Thoracic aorta (tissue), 2 donors: Measurements from ENCODE around the gene PRKN. TPM values are rescaled to one million over a fixed set of nuclear protein-coding genes. Genes with fewer than 3 reads are reported as not detected.

Experiments
- ATAC-seq: fragments of 150-250 bp; one replicate; pipeline ENCODE4 v1.8.0; 2017; ENCODE audit warnings: low read depth; ENCODE audit not compliant: insufficient number of reproducible peaks, low FRiP score
- DNase-seq: peaks from one replicate; pipeline ENCODE4 v3.0.0-alpha.2; 2020; ENCODE audit warnings: low spot score
- H3K27ac ChIP-seq, 2 donors: fragments of 200-600 bp; sonication (generic); 1 replicate in 1 of 2; 2 replicates in 1 of 2; pipeline ENCODE4 v1.5.1; 2016; ENCODE audit warnings: mild to moderate bottlenecking in 2 of 2, moderate library complexity in 2 of 2
- H3K27me3 ChIP-seq: fragments of 200-600 bp; sonication (generic); replicated peaks from 2 replicates; pipeline ENCODE4 v1.6.0; 2016; ENCODE audit warnings: mild to moderate bottlenecking; ENCODE audit not compliant: insufficient read depth
- H3K36me3 ChIP-seq: fragments of 200-600 bp; sonication (generic); one replicate; pipeline ENCODE4 v1.5.1; 2016
- H3K4me1 ChIP-seq, 2 donors: fragments of 200-600 bp; sonication (generic); 1 replicate in 1 of 2; 2 replicates in 1 of 2; pipeline versions ENCODE4 v1.5.1 to v1.6.0; 2016; ENCODE audit warnings: low read depth in 2 of 2, mild to moderate bottlenecking in 1 of 2; ENCODE audit not compliant: control insufficient read depth in 1 of 2
- H3K4me3 ChIP-seq: fragments of 200-600 bp; sonication (generic); 2 replicates; pipeline ENCODE4 v1.5.1; 2016; ENCODE audit warnings: mild to moderate bottlenecking
- H3K9me3 ChIP-seq: fragments of 200-600 bp; sonication (generic); 2 replicates; pipeline ENCODE4 v1.5.1; 2016
- CTCF ChIP-seq: fragments of 200-600 bp; sonication (generic); IDR thresholded peaks from one replicate; pipeline ENCODE4 v1.5.1; 2019; ENCODE audit warnings: antibody characterized with exemption
- total RNA-seq, 2 donors: library from RNA; depleted of rRNA; stranded (reverse); fragments of >200 nt; gene quantifications; one replicate each; pipeline versions ENCODE4 v1.1.0 to v1.2.3, GENCODE V29; 2016

PRKN gene
- total RNA-seq, 2 donors from 2014 or later, result 10.4 to 23.8 TPM

DNA sequence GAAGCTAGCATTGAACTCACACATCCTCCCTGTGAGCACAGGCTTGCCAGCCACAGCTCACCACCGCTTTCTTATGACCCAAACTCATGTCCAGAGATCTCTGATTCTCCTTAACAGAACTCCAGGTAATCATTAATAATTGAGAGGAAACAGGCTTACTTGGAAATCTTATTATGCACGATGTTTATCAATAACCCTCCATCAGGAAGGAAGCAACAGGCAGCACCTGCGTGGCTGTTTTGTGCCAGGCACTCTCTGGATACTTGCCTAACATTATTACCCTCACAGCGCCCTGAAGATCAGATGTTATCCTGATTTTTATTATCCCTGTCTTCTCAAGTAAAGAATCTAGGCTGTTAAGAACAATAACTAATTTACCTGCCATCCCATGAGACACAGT is 306.6 kb downstream of the PRKN start:
- H3K36me3 ChIP-seq, result no peaks in the 10 kb centered on the region
- no peaks in the 10 kb centered on the region for H3K4me1 ChIP-seq
- ATAC-seq, result no peak
- DNase-seq, result no peak
- no peak overlapping the region for H3K4me3 ChIP-seq
- H3K27me3 ChIP-seq, result no peaks in the 10 kb centered on the region
- H3K27ac ChIP-seq, result no peak overlapping the region
- no peak for TF ChIP-seq CTCF
- no peaks in the 10 kb centered on the region for H3K9me3 ChIP-seq

DNA sequence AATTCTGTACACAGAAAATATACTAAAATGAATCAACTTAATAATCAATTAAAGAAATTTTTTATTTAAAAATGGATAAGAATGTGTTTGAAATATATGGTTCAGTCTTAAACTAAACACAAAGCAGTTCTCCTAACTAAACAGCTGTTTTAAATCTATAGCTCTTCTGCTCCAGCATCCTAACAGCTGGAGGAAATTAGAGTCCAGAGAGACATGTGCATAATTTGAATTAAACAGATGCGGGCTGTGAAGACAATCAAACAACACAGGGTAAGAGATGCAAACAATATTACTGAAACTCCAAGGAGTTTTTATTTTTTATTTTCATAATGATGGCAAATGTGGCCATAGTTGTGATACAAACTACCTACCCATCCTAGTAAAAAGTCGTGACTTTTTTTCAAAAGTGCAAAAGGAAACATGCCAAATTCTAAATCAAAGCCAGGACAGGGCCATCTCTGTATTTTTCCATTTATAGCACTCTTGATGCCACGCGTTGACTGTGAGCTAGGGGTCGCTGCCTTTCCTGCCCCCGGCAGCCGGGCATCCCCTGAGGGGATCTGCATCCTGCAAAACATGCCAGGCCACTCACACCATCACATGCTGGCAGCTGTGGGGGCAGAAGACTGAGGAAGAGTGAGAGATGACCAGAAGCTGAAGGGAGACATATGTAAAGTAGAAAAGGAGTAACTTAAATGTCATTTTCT is 310.6 kb downstream of the PRKN start:
- Histone ChIP-seq H3K27me3 (no peaks in the 10 kb centered on the region), H3K4me1 (no peaks in the 10 kb centered on the region), H3K27ac (no peak overlapping the region), H3K36me3 (no peaks in the 10 kb centered on the region), H3K9me3 (no peaks in the 10 kb centered on the region), H3K4me3 (no peak overlapping the region)
- ATAC-seq, result no peak
- no peak for TF ChIP-seq CTCF
- DNase-seq, result no peak

DNA sequence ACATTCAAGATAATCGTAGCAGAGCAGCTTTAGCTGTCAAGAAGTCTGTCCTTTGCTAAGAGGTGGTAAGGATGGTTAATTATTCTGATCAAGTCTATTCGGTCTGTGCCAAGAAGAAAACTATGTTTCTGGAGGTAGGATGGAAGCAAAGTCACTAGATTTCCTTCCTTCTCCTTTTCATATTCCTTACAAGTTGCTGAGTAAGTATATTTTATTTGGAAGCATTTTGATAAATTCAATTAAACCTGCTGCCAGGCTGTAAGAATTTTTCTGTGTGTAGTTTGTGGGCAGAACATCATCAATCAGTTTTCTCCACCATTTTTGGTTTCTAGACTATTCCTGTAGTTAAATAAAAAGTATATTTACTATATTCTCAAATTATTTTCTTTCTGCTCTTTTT is 311.3 kb downstream of the PRKN start:
- Histone ChIP-seq H3K4me3 (no peak overlapping the region), H3K4me1 (no peaks in the 10 kb centered on the region)

DNA sequence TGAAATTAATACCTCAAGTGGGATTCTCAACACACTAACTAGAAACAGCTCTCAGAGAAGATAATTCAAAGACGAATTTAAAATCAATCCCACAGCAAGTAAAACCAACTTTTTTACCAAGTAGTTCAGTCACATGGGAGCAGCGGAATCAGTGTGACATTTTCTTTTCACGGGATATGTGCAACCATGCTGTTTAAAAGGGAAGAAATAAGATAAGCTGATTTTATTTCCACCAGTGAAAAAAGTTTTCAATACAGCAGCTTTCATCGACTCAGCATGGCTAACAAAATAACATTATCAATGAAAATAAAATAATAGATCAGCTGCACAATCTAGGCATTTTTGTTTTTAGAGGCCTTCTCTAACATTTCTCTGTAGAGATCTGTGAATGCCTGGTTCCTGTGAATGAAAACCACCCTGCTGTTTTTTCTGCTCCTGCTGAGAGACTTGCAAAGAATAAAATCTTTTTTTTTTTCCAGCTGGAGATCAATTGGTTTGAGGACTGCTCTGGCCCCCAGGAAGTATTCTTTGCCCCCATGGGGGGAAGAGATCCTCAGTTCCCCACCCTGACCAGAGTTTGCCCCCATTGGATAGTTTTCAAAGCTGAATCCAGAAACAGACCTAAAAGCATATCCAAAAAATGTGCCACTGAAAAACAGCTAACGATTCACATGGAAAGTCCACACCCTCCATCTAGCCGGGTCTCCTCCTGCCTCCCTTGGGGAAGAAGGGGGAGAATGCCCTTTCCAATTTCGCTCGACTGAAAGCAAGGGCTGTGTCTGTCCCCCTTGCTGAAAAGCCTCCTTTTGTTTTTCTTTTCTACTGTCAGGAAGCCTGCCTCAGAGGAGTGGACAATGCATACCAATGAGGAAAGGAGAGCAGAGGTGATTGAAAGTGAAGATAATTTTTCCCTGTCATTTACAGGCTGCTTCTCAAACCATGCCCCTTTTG is 317.6 kb downstream of the PRKN start:
- H3K4me3 ChIP-seq, result no peak overlapping the region
- no peak for ATAC-seq
- H3K27ac ChIP-seq, result no peak overlapping the region
- H3K36me3 ChIP-seq, result no peaks in the 10 kb centered on the region
- no peak for TF ChIP-seq CTCF
- peaks cover 0 to 3% of the 10 kb centered on the region in 2 donors for H3K4me1 ChIP-seq
- H3K9me3 ChIP-seq, result no peaks in the 10 kb centered on the region
- no peak for DNase-seq
- H3K27me3 ChIP-seq, result no peaks in the 10 kb centered on the region

More for the DNA sequence above, 311.3 kb downstream of the PRKN start:
- ATAC-seq (no peak), DNase-seq (no peak)
- no peaks in the 10 kb centered on the region for H3K9me3 ChIP-seq
- H3K27me3 ChIP-seq, result no peaks in the 10 kb centered on the region
- no peak for TF ChIP-seq CTCF
- H3K27ac ChIP-seq, result no peak overlapping the region
- H3K36me3 ChIP-seq, result no peaks in the 10 kb centered on the region

GRCh38 chr6:162408826-162409535 is 318.6 kb downstream of the PRKN start:
- Histone ChIP-seq H3K36me3 (no peaks in the 10 kb centered on the region), H3K27ac (no peak overlapping the region), H3K27me3 (no peaks in the 10 kb centered on the region), H3K4me3 (no peak overlapping the region), H3K4me1 (peaks cover 0 to 4% of the 10 kb centered on the region in 2 donors), H3K9me3 (no peaks in the 10 kb centered on the region)
- ATAC-seq (no peak), DNase-seq (no peak)
- no peak for TF ChIP-seq CTCF
